ENCODE results near the gene USP2.

USP2 gene, protein sequence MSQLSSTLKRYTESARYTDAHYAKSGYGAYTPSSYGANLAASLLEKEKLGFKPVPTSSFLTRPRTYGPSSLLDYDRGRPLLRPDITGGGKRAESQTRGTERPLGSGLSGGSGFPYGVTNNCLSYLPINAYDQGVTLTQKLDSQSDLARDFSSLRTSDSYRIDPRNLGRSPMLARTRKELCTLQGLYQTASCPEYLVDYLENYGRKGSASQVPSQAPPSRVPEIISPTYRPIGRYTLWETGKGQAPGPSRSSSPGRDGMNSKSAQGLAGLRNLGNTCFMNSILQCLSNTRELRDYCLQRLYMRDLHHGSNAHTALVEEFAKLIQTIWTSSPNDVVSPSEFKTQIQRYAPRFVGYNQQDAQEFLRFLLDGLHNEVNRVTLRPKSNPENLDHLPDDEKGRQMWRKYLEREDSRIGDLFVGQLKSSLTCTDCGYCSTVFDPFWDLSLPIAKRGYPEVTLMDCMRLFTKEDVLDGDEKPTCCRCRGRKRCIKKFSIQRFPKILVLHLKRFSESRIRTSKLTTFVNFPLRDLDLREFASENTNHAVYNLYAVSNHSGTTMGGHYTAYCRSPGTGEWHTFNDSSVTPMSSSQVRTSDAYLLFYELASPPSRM

GRCh38 chr11:119381181-119381988, at the start of gene USP2:
Gene USP2 (minus strand): TSS chr11:119381690. CDS start chr11:119373480, 8,210 bp downstream.
- H3K27ac ChIP-seq (ENCODE audit: low read length) = peak within 1 kb of the TSS; percentile 30
- no peaks in the 10 kb centered on the region for H3K27me3 ChIP-seq (ENCODE audit: low read depth, low read length)
- H3K9me3 ChIP-seq (ENCODE audit: control insufficient read depth in 1 of 2, low read length in 2 of 2) = no peaks in the 10 kb centered on the region
- H3K4me1 ChIP-seq (ENCODE audit: control insufficient read depth in 1 of 2, insufficient read depth in 2 of 2, low read length in 2 of 2) = peaks cover 4 to 21% of the 10 kb centered on the region in 2 donors
- peak within 1 kb of the TSS; percentile 68 to 79 for H3K4me3 ChIP-seq (ENCODE audit: low read depth in 1 of 2, low read length in 2 of 2)
- H3K36me3 ChIP-seq (ENCODE audit: control insufficient read depth in 1 of 2, insufficient read depth in 2 of 2, low read length in 2 of 2) = no peaks in the 10 kb centered on the region

DNA sequence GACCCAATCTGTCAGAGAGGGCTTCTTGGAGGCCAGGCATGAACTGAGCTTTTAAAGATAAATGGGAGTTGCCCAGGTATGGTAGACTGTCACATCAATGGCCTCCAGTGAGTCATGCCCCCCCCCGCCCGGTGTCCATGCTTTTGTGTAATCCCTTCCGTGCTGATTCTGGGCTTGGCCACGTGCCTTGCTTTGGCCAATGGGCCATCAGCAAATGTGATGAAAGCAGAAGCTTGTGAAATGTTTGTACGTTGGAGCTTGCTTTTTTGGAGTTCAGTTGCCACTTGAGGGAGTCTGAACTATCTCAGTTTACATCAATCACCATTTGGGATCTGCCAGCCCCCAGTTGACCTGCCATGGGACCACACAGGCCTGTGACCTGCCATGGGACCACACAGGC, 45.8 kb upstream of the USP2 start:
- Histone ChIP-seq H3K27me3 (ENCODE audit: low read depth, low read length) (peaks cover 5% of the 10 kb centered on the region), H3K27ac (ENCODE audit: low read length) (no peak overlapping the region), H3K36me3 (ENCODE audit: control insufficient read depth in 1 of 2, insufficient read depth in 2 of 2, low read length in 2 of 2) (no peaks in the 10 kb centered on the region), H3K9me3 (ENCODE audit: control insufficient read depth in 1 of 2, low read length in 2 of 2) (no peaks in the 10 kb centered on the region), H3K4me3 (ENCODE audit: low read depth in 1 of 2, low read length in 2 of 2) (no peak overlapping the region), H3K4me1 (ENCODE audit: control insufficient read depth in 1 of 2, insufficient read depth in 2 of 2, low read length in 2 of 2) (peaks cover 0 to 15% of the 10 kb centered on the region in 2 donors)

GRCh38 chr11:119426142-119426541, 44.7 kb upstream of the USP2 start:
- Histone ChIP-seq H3K27ac (ENCODE audit: low read length) (no peak overlapping the region), H3K36me3 (ENCODE audit: control insufficient read depth in 1 of 2, insufficient read depth in 2 of 2, low read length in 2 of 2) (no peaks in the 10 kb centered on the region), H3K9me3 (ENCODE audit: control insufficient read depth in 1 of 2, low read length in 2 of 2) (no peaks in the 10 kb centered on the region), H3K27me3 (ENCODE audit: low read depth, low read length) (peaks cover 9% of the 10 kb centered on the region), H3K4me1 (ENCODE audit: control insufficient read depth in 1 of 2, insufficient read depth in 2 of 2, low read length in 2 of 2) (peaks cover 0 to 23% of the 10 kb centered on the region in 2 donors), H3K4me3 (ENCODE audit: low read depth in 1 of 2, low read length in 2 of 2) (no peak overlapping the region)

- Histone ChIP-seq H3K9me3 (ENCODE audit: control insufficient read depth in 1 of 2, low read length in 2 of 2) (no peaks in the 10 kb centered on the region), H3K36me3 (ENCODE audit: control insufficient read depth in 1 of 2, insufficient read depth in 2 of 2, low read length in 2 of 2) (no peaks in the 10 kb centered on the region), H3K27me3 (ENCODE audit: low read depth, low read length) (peaks cover 9% of the 10 kb centered on the region), H3K4me3 (ENCODE audit: low read depth in 1 of 2, low read length in 2 of 2) (no peak overlapping the region), H3K27ac (ENCODE audit: low read length) (no peak overlapping the region), H3K4me1 (ENCODE audit: control insufficient read depth in 1 of 2, insufficient read depth in 2 of 2, low read length in 2 of 2) (peaks cover 0 to 23% of the 10 kb centered on the region in 2 donors)
Measured at GRCh38 chr11:119424775-119425174, 43.3 kb upstream of the USP2 start.

DNA sequence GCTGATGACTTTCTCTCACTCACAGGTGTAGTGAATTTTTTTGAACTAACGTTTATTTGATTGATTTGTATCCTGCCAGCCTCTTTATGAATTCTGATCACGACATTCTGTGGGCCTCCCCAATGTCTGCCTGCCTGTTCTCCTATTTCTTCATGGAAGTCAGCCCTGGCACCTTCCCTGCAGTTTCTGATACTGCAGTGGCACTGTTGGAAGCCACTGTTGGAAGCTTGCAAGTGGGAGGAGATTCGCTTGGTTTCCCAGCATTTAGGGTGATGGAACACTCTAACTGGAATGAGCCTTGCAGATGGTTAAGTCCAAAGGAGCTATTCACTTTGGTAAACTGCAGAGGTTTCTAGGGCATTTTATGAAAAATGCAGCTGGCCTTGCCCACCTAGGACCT, 42.8 kb upstream of the USP2 start:
- Histone ChIP-seq H3K27ac (ENCODE audit: low read length) (no peak overlapping the region), H3K27me3 (ENCODE audit: low read depth, low read length) (peaks cover 9% of the 10 kb centered on the region), H3K4me3 (ENCODE audit: low read depth in 1 of 2, low read length in 2 of 2) (no peak overlapping the region), H3K4me1 (ENCODE audit: control insufficient read depth in 1 of 2, insufficient read depth in 2 of 2, low read length in 2 of 2) (peaks cover 0 to 23% of the 10 kb centered on the region in 2 donors), H3K9me3 (ENCODE audit: control insufficient read depth in 1 of 2, low read length in 2 of 2) (no peaks in the 10 kb centered on the region), H3K36me3 (ENCODE audit: control insufficient read depth in 1 of 2, insufficient read depth in 2 of 2, low read length in 2 of 2) (peaks cover 0 to 3% of the 10 kb centered on the region in 2 donors)

DNA sequence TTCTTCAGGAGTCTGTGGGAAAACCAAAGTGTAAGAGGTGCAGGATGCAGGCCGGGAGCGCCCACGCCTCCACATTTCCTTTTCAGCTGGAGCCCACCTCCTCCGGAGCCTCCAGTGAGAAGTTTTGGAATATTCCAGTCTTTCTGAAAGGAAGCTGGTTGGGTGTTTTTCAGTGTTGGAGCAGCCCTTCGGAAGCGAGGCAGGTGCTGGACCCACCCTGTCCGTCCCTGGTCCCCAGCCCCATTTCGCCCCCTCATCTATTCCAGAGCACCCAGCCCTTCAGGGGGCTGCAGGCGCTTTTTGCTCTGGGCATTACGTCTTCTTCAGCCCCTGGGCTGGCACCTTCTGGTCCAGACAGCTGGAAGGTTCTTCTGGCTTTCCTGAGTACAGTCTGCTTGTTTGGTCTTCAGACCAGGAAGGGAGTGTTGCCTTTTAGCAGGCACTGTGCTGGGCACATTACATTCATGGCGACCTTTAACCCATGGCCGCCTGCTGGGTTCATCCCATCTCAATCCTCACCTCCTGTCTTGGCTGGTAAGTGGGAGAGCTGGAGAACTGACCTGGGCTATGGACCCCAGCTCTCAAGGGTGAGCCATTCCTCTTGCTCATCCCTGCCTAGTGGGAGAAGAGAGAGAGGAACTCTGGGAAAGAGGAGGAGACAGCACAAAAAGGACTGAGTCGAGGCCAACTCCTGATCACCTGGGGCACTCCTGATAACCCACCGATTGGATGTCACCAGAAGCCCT, 42.2 kb upstream of the USP2 start:
- Histone ChIP-seq H3K9me3 (ENCODE audit: control insufficient read depth in 1 of 2, low read length in 2 of 2) (no peaks in the 10 kb centered on the region), H3K27me3 (ENCODE audit: low read depth, low read length) (peaks cover 9% of the 10 kb centered on the region), H3K36me3 (ENCODE audit: control insufficient read depth in 1 of 2, insufficient read depth in 2 of 2, low read length in 2 of 2) (peaks cover 3 to 8% of the 10 kb centered on the region in 2 donors), H3K27ac (ENCODE audit: low read length) (no peak overlapping the region), H3K4me3 (ENCODE audit: low read depth in 1 of 2, low read length in 2 of 2) (peak overlapping the region in 1 of 2 donors; percentile 84), H3K4me1 (ENCODE audit: control insufficient read depth in 1 of 2, insufficient read depth in 2 of 2, low read length in 2 of 2) (peaks cover 0 to 23% of the 10 kb centered on the region in 2 donors)

- peak within 1 kb of the TSS; percentile 31 for H3K27ac ChIP-seq (ENCODE audit: low read length)
- no peaks in the 10 kb centered on the region for H3K9me3 ChIP-seq (ENCODE audit: control insufficient read depth in 1 of 2, low read length in 2 of 2)
- H3K27me3 ChIP-seq (ENCODE audit: low read depth, low read length) = peaks cover 9% of the 10 kb centered on the region
- H3K36me3 ChIP-seq (ENCODE audit: control insufficient read depth in 1 of 2, insufficient read depth in 2 of 2, low read length in 2 of 2) = peaks cover 3 to 8% of the 10 kb centered on the region in 2 donors
- H3K4me1 ChIP-seq (ENCODE audit: control insufficient read depth in 1 of 2, insufficient read depth in 2 of 2, low read length in 2 of 2) = peaks cover 0 to 23% of the 10 kb centered on the region in 2 donors
- peak within 1 kb of the TSS; percentile 49 to 84 for H3K4me3 ChIP-seq (ENCODE audit: low read depth in 1 of 2, low read length in 2 of 2)
Measured at GRCh38 chr11:119422809-119423508, 41.5 kb upstream of the USP2 start, which contains the start of gene THY1. Gene THY1 (minus strand): TSS chr11:119423172. CDS start chr11:119420905, 2,267 bp downstream.

- H3K27ac ChIP-seq (ENCODE audit: low read length) = peak overlapping the region; percentile 31
- peaks cover 0 to 23% of the 10 kb centered on the region in 2 donors for H3K4me1 ChIP-seq (ENCODE audit: control insufficient read depth in 1 of 2, insufficient read depth in 2 of 2, low read length in 2 of 2)
- peaks cover 3 to 8% of the 10 kb centered on the region in 2 donors for H3K36me3 ChIP-seq (ENCODE audit: control insufficient read depth in 1 of 2, insufficient read depth in 2 of 2, low read length in 2 of 2)
- H3K27me3 ChIP-seq (ENCODE audit: low read depth, low read length) = peaks cover 9% of the 10 kb centered on the region
- H3K9me3 ChIP-seq (ENCODE audit: control insufficient read depth in 1 of 2, low read length in 2 of 2) = no peaks in the 10 kb centered on the region
- peak overlapping the region; percentile 49 to 84 for H3K4me3 ChIP-seq (ENCODE audit: low read depth in 1 of 2, low read length in 2 of 2)
Measured at GRCh38 chr11:119421941-119422808, 40.7 kb upstream of the USP2 start.

- Histone ChIP-seq H3K27me3 (ENCODE audit: low read depth, low read length) (peaks cover 9% of the 10 kb centered on the region), H3K9me3 (ENCODE audit: control insufficient read depth in 1 of 2, low read length in 2 of 2) (no peaks in the 10 kb centered on the region), H3K27ac (ENCODE audit: low read length) (no peak overlapping the region)
Measured at GRCh38 chr11:119421351-119421750, 39.9 kb upstream of the USP2 start.

More at GRCh38 chr11:119421351-119421750, 39.9 kb upstream of the USP2 start:
- peak overlapping the region; percentile 49 to 84 for H3K4me3 ChIP-seq (ENCODE audit: low read depth in 1 of 2, low read length in 2 of 2)
- H3K36me3 ChIP-seq (ENCODE audit: control insufficient read depth in 1 of 2, insufficient read depth in 2 of 2, low read length in 2 of 2) = peaks cover 3 to 8% of the 10 kb centered on the region in 2 donors
- peaks cover 0 to 23% of the 10 kb centered on the region in 2 donors for H3K4me1 ChIP-seq (ENCODE audit: control insufficient read depth in 1 of 2, insufficient read depth in 2 of 2, low read length in 2 of 2)

Data from muscle layer of duodenum (tissue), 2 donors.